Tibial nerve (tissue), 4 donors: ENCODE results near the gene RPTOR.

Experiments used
- CTCF ChIP-seq, 5 experiments: fragments of 200-600 bp in 3 of 5; fragments of 450-650 bp in 2 of 5; sonication (generic) in 3 of 5; IDR thresholded peaks; one replicate each; pipeline ENCODE4 v1.5.1; 2016 to 2019; ENCODE audit warnings: antibody characterized with exemption in 5 of 5, mild to moderate bottlenecking in 3 of 5, moderate library complexity in 2 of 5
- EP300 ChIP-seq, 2 donors: sonication (generic); formaldehyde crosslinking; IDR thresholded peaks; one replicate each; pipeline ENCODE4 v1.6.1; 2017; ENCODE audit warnings: antibody characterized with exemption in 2 of 2, mild to moderate bottlenecking in 1 of 2
- POLR2A ChIP-seq, 2 donors: fragments of 450-650 bp; IDR thresholded peaks; one replicate each; pipeline ENCODE4 v1.6.1; 2017; ENCODE audit warnings: antibody characterized with exemption in 2 of 2, mild to moderate bottlenecking in 2 of 2, moderate library complexity in 2 of 2

GRCh38 chr17:80792373-80792781 lies 247.7 kb downstream of the RPTOR start:
- no peak for TF ChIP-seq POLR2A (IDR thresholded peaks at IDR 0.05)
- TF ChIP-seq CTCF (IDR thresholded peaks at IDR 0.05), result no peak
- TF ChIP-seq EP300 (IDR thresholded peaks at IDR 0.05), result no peak
